GM13977 (cell line): ENCODE results near the gene KCNQ1.

Experiments
- DNase-seq: peaks from one replicate; pipeline ENCODE4 v3.0.0; 2012; ENCODE audit warnings: low spot score
- in situ Hi-C: fragments of 300-500 bp; cut with MboI; formaldehyde crosslinking; loops from one replicate; pipeline ENCODE4 v1.12.0; 2022; ENCODE audit warnings: low sequenced_read_pairs, low pct_unique_long_range_greater_than_20kb, mixed read lengths, inconsistent platforms; ENCODE audit not compliant: unreplicated experiment
- TF ChIP-seq, protein P1 (sequence below): IDR thresholded peaks from 2 replicates; pipeline ENCODE4 v1.5.1; 2012; ENCODE audit warnings: mild to moderate bottlenecking, control low read depth; ENCODE audit not compliant: insufficient read depth; ENCODE audit errors: extremely low read depth, missing control alignments

KCNQ1 gene

DNA sequence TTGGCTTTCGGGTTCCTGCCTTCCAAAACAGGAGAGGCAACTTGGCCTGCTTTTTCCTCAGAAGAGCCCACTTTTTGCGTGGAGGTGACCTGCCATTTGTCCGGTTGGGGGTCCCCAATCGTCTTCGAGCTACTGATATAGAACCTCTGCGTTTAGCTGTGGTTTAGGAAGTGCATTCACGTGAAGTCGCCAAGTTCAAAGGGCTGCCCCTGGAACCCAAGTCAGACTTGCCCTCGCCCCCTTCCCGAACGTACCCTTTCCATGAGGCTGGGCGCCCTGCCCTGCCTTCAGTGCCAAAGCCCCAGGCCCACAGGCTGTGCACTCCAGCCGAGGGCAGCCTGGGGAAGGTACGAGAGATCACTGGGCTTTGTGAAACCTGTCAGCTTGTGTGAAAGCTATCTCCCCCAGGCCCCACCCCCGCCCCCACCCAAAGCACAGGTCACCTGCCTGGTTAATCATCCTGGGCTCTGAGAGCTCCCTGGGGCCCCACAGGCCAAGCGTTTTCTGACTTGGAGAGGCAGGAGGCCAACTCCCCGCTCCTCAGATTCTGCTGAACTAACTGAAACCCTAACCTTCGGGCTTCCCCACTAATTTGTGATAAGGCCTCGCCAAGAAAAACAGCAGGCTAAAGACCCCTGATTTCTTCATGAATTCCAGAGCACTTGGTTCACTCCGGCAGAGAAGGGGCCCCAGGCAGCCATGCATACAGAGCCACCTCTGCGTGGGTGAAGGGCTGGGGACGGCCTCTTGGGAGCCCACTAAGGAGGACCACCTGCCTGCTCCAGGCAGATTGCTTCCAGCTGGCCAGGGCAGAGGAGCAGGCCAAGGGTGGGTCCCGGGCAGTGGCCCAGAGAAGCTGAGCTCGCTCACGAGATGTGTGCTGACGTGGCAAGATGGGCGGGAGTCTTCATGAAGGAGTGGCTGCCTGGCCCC is 280.8 kb downstream of the KCNQ1 start:
- TF ChIP-seq, protein P1, sequence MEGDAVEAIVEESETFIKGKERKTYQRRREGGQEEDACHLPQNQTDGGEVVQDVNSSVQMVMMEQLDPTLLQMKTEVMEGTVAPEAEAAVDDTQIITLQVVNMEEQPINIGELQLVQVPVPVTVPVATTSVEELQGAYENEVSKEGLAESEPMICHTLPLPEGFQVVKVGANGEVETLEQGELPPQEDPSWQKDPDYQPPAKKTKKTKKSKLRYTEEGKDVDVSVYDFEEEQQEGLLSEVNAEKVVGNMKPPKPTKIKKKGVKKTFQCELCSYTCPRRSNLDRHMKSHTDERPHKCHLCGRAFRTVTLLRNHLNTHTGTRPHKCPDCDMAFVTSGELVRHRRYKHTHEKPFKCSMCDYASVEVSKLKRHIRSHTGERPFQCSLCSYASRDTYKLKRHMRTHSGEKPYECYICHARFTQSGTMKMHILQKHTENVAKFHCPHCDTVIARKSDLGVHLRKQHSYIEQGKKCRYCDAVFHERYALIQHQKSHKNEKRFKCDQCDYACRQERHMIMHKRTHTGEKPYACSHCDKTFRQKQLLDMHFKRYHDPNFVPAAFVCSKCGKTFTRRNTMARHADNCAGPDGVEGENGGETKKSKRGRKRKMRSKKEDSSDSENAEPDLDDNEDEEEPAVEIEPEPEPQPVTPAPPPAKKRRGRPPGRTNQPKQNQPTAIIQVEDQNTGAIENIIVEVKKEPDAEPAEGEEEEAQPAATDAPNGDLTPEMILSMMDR, result no peak
- DNase-seq, result no peak
- in situ Hi-C loops, result no loop called here

DNA sequence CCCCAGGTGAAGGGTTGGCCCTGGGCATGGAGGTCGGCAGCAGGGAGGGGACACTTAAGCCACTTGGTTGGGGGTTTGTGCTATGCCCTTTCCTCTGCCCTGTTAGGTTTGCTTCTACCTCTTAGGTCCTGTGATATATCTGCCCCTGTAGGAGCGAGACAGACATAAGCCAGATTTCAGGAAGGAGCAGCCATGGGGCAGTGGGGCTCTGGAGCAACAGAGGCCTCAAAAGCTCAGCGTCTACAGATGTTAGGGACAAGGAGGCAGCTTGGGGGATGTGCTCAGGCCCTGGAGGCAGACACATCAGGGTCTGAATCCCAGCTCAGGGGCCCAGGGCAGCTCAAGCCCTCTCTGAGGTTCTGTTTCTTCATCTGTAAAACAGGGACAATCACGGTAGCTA is 282.2 kb downstream of the KCNQ1 start:
- DNase-seq, result no peak
- TF ChIP-seq, protein P1, result no peak
- in situ Hi-C loops, result no loop called here

DNA sequence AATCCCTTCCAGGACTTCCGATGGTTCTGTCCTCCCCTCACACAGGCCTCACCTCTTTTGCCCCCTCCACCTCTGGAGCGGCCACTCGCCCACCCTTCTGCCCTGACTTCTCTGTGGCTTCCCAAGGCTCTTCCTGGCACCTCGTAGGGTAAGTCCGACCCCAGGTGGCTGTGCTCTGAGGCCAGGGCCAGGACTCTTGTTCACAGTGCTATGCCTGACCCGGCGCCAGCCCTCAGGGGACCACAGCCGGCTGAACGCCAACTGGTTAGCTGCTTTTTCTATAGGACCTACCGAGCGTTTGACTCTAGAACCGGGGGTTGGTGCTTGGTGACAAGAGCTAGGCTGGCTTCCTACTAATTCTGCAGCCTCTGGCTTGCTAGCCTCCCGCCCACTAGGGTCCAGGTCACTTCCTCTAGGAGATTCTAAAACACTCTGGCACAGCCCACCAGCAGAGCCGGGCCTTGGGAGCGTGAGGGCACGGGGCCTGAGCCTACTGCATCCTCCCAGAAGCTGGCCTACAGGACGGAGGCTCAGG is 283.4 kb downstream of the KCNQ1 start:
- TF ChIP-seq, protein P1, result no peak
- DNase-seq, result no peak
- in situ Hi-C loops, result no loop called here

DNA sequence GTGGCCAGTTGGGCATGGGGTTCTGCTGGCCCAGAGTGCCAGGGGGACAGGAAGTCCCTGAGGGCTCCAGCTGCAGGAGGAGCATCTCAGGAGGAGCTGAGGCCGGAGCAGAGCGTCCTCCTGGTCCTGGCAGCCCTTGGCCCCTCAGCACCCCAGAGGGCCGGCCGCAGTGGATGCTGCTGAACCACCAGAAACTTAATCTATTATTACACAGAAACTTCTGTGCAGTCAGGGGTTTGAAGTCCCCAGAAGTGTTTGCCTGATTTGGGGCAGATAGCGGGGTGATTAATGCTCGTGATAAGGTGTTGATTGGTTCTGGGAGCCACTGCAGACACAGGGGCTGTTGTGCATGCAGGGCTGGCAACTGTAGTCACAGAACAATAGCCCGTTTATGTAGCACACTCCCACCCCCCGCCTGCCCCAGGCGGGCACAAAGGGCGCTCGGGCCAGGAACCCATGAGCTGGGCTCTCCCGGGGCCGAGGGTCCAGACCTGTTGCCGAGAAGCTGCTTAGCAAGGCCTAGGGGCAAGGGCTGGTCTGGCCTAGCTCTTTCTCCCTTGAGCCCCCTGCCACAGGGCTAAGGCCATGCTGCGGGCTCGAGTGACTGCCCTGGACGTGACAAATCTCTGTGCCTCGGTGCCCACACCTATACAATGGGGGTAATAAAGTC is 284.0 kb downstream of the KCNQ1 start:
- DNase-seq, result no peak
- TF ChIP-seq, protein P1, result no peak
- in situ Hi-C loops, result no loop called here

DNA sequence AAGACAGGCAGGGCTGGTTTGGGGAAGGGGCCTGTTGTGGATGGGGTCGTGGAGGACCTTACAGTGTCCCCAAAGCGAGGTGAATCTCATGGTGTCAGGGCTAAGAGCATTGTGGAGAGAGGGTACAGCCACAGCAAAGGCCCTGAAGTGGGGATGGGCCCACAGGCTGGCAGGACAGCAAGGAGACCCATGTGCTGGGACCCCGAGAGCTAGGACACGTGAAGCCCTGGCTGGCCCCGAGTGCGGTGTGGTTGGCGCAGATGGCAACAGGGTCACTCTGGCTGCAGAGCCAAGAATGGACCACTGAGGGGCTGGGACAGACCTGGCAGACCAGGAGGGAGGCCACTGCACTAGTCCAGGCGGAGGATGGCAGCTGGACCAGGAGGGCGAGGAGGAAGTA is 285.0 kb downstream of the KCNQ1 start:
- no peak for DNase-seq
- in situ Hi-C loops, result no loop called here
- TF ChIP-seq, protein P1, result no peak

DNA sequence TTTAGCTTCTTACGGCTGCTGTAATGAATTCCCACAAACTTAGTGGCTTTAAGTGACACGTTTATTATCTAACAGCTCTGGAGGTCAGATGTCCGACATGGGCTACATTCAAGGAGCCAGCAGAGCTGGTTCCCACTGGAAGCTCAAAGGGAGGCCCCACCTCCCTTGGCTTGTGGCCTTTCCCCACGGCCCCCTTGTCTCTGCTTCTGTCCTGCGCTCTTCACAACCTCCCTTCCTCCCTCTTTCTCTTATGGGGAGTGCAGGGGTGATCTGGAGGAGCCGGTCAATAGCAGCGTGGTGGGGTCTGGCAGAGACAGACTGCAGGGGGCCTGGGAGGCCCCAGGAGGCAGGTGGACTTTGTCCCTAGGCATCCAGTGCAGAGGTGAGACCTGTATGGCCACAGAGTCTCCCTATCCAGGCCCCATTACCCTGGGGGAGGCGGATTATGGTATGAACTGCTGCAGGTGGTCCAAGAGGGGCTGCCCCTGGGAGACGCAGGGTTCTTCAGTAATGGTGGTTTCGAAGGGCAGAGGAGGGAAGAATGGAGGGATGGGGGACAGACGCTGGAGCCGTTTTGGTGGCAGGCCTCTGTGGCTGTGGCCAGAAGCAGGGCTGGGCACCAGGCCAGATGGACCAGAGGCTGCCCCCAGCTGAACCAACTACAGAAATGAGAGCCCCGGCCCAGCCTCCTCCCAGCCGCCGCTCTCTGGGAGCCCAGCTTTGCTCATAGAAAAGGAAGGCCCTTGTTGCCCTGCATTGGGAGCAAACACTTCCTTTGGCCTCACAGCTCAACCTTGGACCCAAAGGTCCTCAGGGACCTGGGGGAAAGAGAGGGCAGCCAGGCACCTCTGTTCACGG is 285.7 kb downstream of the KCNQ1 start:
- DNase-seq, result no peak
- TF ChIP-seq, protein P1, result no peak
- in situ Hi-C loops, result no loop called here
